ENCODE results near the gene UBXN6. TPM values are rescaled to one million over a fixed set of nuclear protein-coding genes. Genes with fewer than 3 reads are reported as not detected.

Gene UBXN6
- total and polyA plus RNA-seq, 2 of the 8 experiments (the other 6 are each of a cell fraction or from before 2014, with no cell fraction given), result 28.0 to 43.8 TPM

DNA sequence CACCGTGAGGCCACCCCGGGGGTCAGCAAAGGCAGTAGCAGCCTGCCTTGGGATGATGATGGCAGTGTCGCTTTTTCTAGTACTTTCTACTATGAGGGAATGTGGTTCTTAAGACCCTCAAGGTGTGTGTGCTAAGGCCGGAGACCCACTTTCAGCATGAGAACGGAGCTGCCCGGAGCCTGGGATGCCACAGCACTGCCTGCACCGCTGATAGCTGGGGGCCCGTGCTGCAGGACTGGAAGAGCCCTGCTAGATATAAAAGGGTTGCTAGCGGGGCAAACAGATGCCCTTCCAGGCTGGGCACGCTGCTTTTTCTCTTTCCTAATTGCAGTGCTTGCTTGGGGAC lies 46.2 kb upstream of the UBXN6 start (continued):
- TF ChIP-seq SP1 (IDR thresholded peaks at IDR 0.05; ENCODE audit: low read depth, low read length) (no peak), EGR1 (IDR thresholded peaks at IDR 0.05; ENCODE audit: borderline replicate concordance, low read depth, low read length) (no peak), RAD21 (IDR thresholded peaks at IDR 0.05 in 1 of 2, conservative IDR thresholded peaks at IDR 0.05 in 1 of 2; ENCODE audit: low read depth in 2 of 2, low read length in 2 of 2) (no peak), NANOG (IDR thresholded peaks at IDR 0.05; ENCODE audit: insufficient read depth, low read depth, low read length, poor library complexity, severe bottlenecking) (no peak), POLR2AphosphoS5 (IDR thresholded peaks at IDR 0.05; ENCODE audit: low read depth, low read length) (no peak), TAF7 (optimal IDR thresholded peaks at IDR 0.05; ENCODE audit: borderline replicate concordance, low read depth, low read length) (no peak), YY1 (IDR thresholded peaks at IDR 0.05; ENCODE audit: low read depth, low read length) (no peak), TAF1 (IDR thresholded peaks at IDR 0.05; ENCODE audit: low read depth, low read length) (no peak)
- TF ChIP-seq, protein P1, sequence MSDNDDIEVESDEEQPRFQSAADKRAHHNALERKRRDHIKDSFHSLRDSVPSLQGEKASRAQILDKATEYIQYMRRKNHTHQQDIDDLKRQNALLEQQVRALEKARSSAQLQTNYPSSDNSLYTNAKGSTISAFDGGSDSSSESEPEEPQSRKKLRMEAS (IDR thresholded peaks at IDR 0.05), result no peak
